Caco-2 (cell line): ENCODE measurements around the gene MPI. TPM values are rescaled to one million over a fixed set of nuclear protein-coding genes. Genes with fewer than 3 reads are reported as not detected.

Experiments used
- BruUV-seq: library from RNA; stranded (reverse); fragments of 400-500 nt; replicated peaks from 2 replicates; lab custom pipeline; 2021; lab: Mats Ljungman, UMichigan
- CTCF ChIA-PET: fragments of 300-600 bp; sonication (Branson Sonifier 250); formaldehyde crosslinking; loops from one replicate; lab custom pipeline; 2022; ENCODE audit warnings: antibody characterized with exemption; lab: Charles Lee
- POLR2A ChIA-PET: fragments of 300-600 bp; sonication (Branson Sonifier 250); formaldehyde crosslinking; loops from one replicate; lab custom pipeline; 2022; ENCODE audit warnings: antibody characterized with exemption; lab: Charles Lee
- DNase-seq, 2 experiments: peaks; one replicate each; pipeline versions ENCODE4 v3.0.0 to v3.0.0-alpha.2; 2020 to 2022
- H3K27me3 ChIP-seq: replicated peaks from 2 replicates; pipeline ENCODE4 v1.6.0; 2011; ENCODE audit warnings: low read length; ENCODE audit not compliant: control insufficient read depth, insufficient read depth
- H3K36me3 ChIP-seq: 2 replicates; pipeline ENCODE4 v1.5.1; 2011; ENCODE audit warnings: low read length; ENCODE audit not compliant: control insufficient read depth, insufficient read depth
- H3K4me1 ChIP-seq: fragments of 250-450 bp; sonication (Bioruptor Pico); 2 replicates; pipeline ENCODE4 v1.5.1; 2020; ENCODE audit warnings: mild to moderate bottlenecking
- H3K4me3 ChIP-seq: 2 replicates; pipeline ENCODE4 v1.5.1; 2011; ENCODE audit warnings: low read depth, mild to moderate bottlenecking, control low read depth, low read length
- H3K9me3 ChIP-seq: fragments of 250-450 bp; sonication (Bioruptor Pico); 2 replicates; pipeline ENCODE4 v1.5.1; 2020; ENCODE audit warnings: mild to moderate bottlenecking, moderate library complexity
- H3K27ac Mint-ChIP-seq: one replicate; pipeline ENCODE4 v1.8.0; 2022; ENCODE audit warnings: mixed read lengths; ENCODE audit not compliant: unreplicated experiment
- H3K27me3 Mint-ChIP-seq: one replicate; pipeline ENCODE4 v1.8.0; 2022; ENCODE audit warnings: mixed read lengths; ENCODE audit not compliant: insufficient read depth, unreplicated experiment
- H3K36me3 Mint-ChIP-seq: one replicate; pipeline ENCODE4 v1.8.0; 2022; ENCODE audit warnings: mild to moderate bottlenecking, mixed read lengths; ENCODE audit not compliant: insufficient read depth, unreplicated experiment
- H3K4me1 Mint-ChIP-seq: one replicate; pipeline ENCODE4 v1.8.0; 2022; ENCODE audit warnings: low read depth, mixed read lengths; ENCODE audit not compliant: unreplicated experiment
- H3K4me3 Mint-ChIP-seq: one replicate; pipeline ENCODE4 v1.8.0; 2022; ENCODE audit warnings: mild to moderate bottlenecking, moderate library complexity, mixed read lengths; ENCODE audit not compliant: unreplicated experiment
- H3K9me3 Mint-ChIP-seq: one replicate; pipeline ENCODE4 v1.8.0; 2022; ENCODE audit warnings: mixed read lengths; ENCODE audit not compliant: unreplicated experiment
- intact Hi-C: fragments of 100-400 bp; cut with micrococcal nuclease; formaldehyde crosslinking; loops from one replicate; pipeline ENCODE4 v1.10.0; 2022; ENCODE audit not compliant: unreplicated experiment
- total RNA-seq: library from RNA; stranded (reverse); gene quantifications from 2 replicates; pipeline ENCODE4 v1.2.3, GENCODE V29; 2022
- TF ChIP-seq, protein P1 (sequence below), 2 experiments: fragments of 200-600 bp in 1 of 2; IDR thresholded peaks; 1 replicate in 1 of 2; 2 replicates in 1 of 2; pipeline versions ENCODE4 v1.5.1 to v1.8.0; 2011 to 2022; ENCODE audit warnings: antibody characterized with exemption in 1 of 2, control low read depth in 1 of 2, inconsistent platforms in 1 of 2, low read depth in 1 of 2, low read length in 1 of 2, mild to moderate bottlenecking in 1 of 2, moderate library complexity in 1 of 2; ENCODE audit not compliant: insufficient read depth in 1 of 2, severe bottlenecking in 1 of 2, unreplicated experiment in 1 of 2

MPI gene
- total RNA-seq, 1 experiment from 2014 or later = 29.1 TPM

DNA sequence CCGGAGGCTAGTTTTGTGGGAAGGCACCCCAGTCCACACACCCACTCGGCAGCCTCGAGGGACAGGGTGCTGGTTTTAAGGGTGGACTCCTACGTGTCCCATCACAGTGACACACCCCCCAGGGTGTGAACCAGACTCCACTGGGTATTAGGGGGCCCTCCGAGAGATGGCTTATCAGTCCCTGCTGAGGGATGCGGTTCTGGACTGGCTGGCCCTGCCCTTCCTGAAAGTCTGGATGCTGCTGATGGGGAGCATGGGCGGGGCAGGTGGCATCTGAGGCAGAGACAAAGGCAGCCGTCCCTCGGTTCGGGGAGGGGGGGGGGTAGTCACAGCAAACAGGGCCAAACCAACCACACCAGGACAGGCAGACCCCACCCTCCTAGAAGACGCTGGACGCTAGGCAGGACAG is 45.9 kb upstream of the MPI start:
- ChIA-PET CTCF (interaction anchor here (1.1 to 1.9 kb wide), 3 partner anchors 54 to 58 kb away, joined by 3 to 9 read pairs (median 9); no protein-coding TSS in a partner anchor), POLR2A (no interaction called here)

DNA sequence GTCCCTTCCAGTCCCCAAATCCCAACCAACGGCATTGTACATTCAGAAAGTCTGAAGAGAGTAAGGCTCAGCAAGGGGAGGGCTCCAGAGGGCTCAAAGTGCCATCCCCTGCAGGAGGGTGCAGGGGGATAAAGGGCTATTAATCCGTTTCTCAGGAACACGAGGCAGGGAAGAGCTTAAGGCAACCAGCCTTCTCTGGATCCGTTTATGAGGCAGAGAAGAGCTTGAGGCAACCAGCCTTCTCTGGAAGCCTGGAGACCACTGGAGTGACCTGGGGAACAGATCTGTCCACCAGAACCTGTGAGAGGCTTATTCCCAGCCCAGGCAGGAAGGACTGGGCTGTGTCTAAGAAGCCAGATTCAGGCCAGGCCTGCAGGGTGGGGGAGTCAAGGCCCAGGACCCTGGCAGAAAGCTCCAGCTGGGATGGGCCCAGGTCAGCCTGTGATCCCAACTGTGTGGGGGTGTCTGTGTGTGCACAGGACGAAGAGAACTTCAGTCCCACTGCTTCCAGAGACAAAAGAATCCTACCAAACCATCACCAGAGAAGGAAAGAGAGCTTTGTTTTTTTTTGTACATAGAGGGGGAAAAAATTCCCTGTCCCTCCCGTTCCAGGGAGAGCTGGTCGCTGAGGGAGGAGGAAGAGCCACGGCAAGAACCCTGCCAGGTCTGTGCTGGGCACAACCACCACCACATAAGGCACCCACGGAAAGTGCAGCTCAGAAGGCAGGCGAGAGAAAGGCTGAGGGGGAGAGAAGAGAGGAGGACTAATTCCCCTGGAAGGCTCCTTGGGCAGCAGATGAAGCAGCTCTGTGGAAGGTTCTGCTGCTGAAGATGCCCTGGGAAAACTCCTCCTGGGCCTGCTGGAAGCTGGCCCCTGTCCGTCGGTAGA is 45.3 kb upstream of the MPI start:
- Mint-ChIP-seq H3K4me3 (no peak overlapping the region), H3K27ac (peak overlapping the region; percentile 80), H3K36me3 (peaks cover 56% of the 10 kb centered on the region), H3K9me3 (no peaks in the 10 kb centered on the region), H3K4me1 (peaks cover 6% of the 10 kb centered on the region), H3K27me3 (no peaks in the 10 kb centered on the region)
- H3K27me3 ChIP-seq = no peaks in the 10 kb centered on the region
- TF ChIP-seq, protein P1, sequence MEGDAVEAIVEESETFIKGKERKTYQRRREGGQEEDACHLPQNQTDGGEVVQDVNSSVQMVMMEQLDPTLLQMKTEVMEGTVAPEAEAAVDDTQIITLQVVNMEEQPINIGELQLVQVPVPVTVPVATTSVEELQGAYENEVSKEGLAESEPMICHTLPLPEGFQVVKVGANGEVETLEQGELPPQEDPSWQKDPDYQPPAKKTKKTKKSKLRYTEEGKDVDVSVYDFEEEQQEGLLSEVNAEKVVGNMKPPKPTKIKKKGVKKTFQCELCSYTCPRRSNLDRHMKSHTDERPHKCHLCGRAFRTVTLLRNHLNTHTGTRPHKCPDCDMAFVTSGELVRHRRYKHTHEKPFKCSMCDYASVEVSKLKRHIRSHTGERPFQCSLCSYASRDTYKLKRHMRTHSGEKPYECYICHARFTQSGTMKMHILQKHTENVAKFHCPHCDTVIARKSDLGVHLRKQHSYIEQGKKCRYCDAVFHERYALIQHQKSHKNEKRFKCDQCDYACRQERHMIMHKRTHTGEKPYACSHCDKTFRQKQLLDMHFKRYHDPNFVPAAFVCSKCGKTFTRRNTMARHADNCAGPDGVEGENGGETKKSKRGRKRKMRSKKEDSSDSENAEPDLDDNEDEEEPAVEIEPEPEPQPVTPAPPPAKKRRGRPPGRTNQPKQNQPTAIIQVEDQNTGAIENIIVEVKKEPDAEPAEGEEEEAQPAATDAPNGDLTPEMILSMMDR (IDR thresholded peaks at IDR 0.05; ENCODE audit: insufficient read depth in 1 of 2, low read depth in 1 of 2, low read length in 1 of 2, severe bottlenecking in 1 of 2, unreplicated experiment in 1 of 2) = no peak
- POLR2A ChIA-PET = no interaction called here
- CTCF ChIA-PET = interaction anchor here (0.6 to 1.3 kb wide), 3 partner anchors 57 to 471 kb away, joined by 3 to 9 read pairs (median 8); no protein-coding TSS in a partner anchor
- no peak overlapping the region for H3K4me3 ChIP-seq
- no peaks in the 10 kb centered on the region for H3K9me3 ChIP-seq
- H3K4me1 ChIP-seq = peaks cover 13% of the 10 kb centered on the region
- intact Hi-C loops = loop anchor here (5.0 kb wide), 1 partner anchor 108 kb away; no protein-coding TSS in a partner anchor
- no peak for DNase-seq
- H3K36me3 ChIP-seq = no peaks in the 10 kb centered on the region; the same call in 1 of the 2 replicates
- BruUV-seq = no TSS peak

More for the DNA sequence above, 45.9 kb upstream of the MPI start:
- H3K4me1 Mint-ChIP-seq = peaks cover 6% of the 10 kb centered on the region
- no peak for DNase-seq
- TF ChIP-seq, protein P1 (IDR thresholded peaks at IDR 0.05; ENCODE audit: insufficient read depth in 1 of 2, low read depth in 1 of 2, low read length in 1 of 2, severe bottlenecking in 1 of 2, unreplicated experiment in 1 of 2) = no peak
- TSS peak; percentile 40 for BruUV-seq
- Histone ChIP-seq H3K9me3 (no peaks in the 10 kb centered on the region), H3K27me3 (no peaks in the 10 kb centered on the region), H3K4me1 (peaks cover 13% of the 10 kb centered on the region), H3K36me3 (no peaks in the 10 kb centered on the region; the same call in 1 of the 2 replicates), H3K4me3 (peak overlapping the region; percentile 90)
- no peaks in the 10 kb centered on the region for H3K27me3 Mint-ChIP-seq
- peak overlapping the region; percentile 84 for H3K4me3 Mint-ChIP-seq
- H3K27ac Mint-ChIP-seq = peak overlapping the region; percentile 80
- no peaks in the 10 kb centered on the region for H3K9me3 Mint-ChIP-seq
- H3K36me3 Mint-ChIP-seq = peaks cover 54% of the 10 kb centered on the region
- intact Hi-C loops = loop anchor here (2.0 to 5.0 kb wide), 5 partner anchors 29 to 108 kb away; partner anchors contain the start of genes FAM219B and SCAMP2

DNA sequence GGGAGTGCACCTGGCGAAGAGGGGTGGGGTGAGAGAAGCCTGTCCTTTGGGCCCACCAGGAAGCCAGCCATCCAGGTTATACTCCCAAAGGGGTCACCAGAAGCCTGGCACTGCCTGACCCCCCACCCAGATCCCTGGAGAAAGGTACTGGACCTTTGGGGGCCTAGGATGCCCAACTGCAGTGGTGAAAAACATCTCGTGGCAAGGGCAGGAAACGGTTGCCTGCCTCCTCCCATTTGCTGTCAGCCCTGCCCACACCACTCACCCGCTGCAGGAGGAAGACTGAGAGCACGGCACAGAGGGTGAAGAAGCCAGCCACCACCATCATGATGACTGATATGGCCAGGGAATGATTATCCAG is 44.7 kb upstream of the MPI start:
- no peaks in the 10 kb centered on the region for H3K9me3 Mint-ChIP-seq
- no peak overlapping the region for H3K4me3 Mint-ChIP-seq
- Histone ChIP-seq H3K36me3 (no peaks in the 10 kb centered on the region; the same call in 1 of the 2 replicates), H3K27me3 (no peaks in the 10 kb centered on the region), H3K4me1 (peaks cover 13% of the 10 kb centered on the region), H3K4me3 (no peak overlapping the region), H3K9me3 (no peaks in the 10 kb centered on the region)
- no peaks in the 10 kb centered on the region for H3K27me3 Mint-ChIP-seq
- peaks cover 6% of the 10 kb centered on the region for H3K4me1 Mint-ChIP-seq
- ChIA-PET CTCF (interaction anchor here (1.3 kb wide), 1 partner anchor 56 kb away, joined by 9 read pairs; no protein-coding TSS in a partner anchor), POLR2A (no interaction called here)
- DNase-seq = no peak
- intact Hi-C loops = no loop called here
- H3K27ac Mint-ChIP-seq = no peak overlapping the region
- peaks cover 56% of the 10 kb centered on the region for H3K36me3 Mint-ChIP-seq
- TF ChIP-seq, protein P1 (IDR thresholded peaks at IDR 0.05; ENCODE audit: insufficient read depth in 1 of 2, low read depth in 1 of 2, low read length in 1 of 2, severe bottlenecking in 1 of 2, unreplicated experiment in 1 of 2) = no peak
- BruUV-seq = no TSS peak
